ENCODE data around the gene ICE1. TPM values are rescaled to one million over a fixed set of nuclear protein-coding genes. Genes with fewer than 3 reads are reported as not detected.

The ICE1 gene
- total and polyA plus RNA-seq, 2 donors from 2014 or later: 6.7 to 32.8 TPM

DNA sequence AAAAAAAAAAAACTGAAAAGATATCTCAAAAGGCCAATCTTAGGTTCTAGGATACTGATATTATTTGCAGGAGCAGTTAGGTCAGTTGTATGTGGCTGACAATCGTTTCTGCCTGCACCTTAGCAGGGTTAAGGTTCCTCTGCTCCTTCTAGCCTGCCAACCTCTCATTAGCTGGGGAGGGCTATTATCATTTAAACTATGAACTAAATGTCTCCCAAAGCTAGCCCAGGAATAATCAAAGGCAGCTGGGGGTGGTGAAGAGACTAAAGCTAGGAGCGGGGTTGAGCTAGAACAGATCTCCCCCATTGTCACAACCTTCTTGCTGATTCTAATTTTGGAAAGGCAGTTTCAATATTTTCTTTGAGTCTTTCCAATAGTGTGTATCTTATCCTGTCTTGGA, 99.9 kb downstream of the ICE1 start:
- Histone ChIP-seq H3K27ac (ENCODE audit: low read depth in 2 of 2, low read length in 2 of 2) (no peak overlapping the region), H3K9ac (ENCODE audit: low read length in 3 of 3) (no peak overlapping the region), H3K4me3 (ENCODE audit: low read length in 3 of 3) (no peak overlapping the region), H3K9me3 (ENCODE audit: control insufficient read depth in 2 of 3, insufficient read depth in 1 of 3, low read length in 3 of 3) (no peaks in the 10 kb centered on the region), H3K4me1 (ENCODE audit: control insufficient read depth in 2 of 3, insufficient read depth in 2 of 3, low read depth in 1 of 3, low read length in 3 of 3) (no peaks in the 10 kb centered on the region), H3K36me3 (ENCODE audit: control insufficient read depth in 2 of 3, insufficient read depth in 3 of 3, low read length in 3 of 3) (no peaks in the 10 kb centered on the region), H3K27me3 (ENCODE audit: control insufficient read depth, insufficient read depth, low read length) (no peaks in the 10 kb centered on the region)
- FAIRE-seq (no peak), DNase-seq (no peak)
- TF ChIP-seq, protein P1, sequence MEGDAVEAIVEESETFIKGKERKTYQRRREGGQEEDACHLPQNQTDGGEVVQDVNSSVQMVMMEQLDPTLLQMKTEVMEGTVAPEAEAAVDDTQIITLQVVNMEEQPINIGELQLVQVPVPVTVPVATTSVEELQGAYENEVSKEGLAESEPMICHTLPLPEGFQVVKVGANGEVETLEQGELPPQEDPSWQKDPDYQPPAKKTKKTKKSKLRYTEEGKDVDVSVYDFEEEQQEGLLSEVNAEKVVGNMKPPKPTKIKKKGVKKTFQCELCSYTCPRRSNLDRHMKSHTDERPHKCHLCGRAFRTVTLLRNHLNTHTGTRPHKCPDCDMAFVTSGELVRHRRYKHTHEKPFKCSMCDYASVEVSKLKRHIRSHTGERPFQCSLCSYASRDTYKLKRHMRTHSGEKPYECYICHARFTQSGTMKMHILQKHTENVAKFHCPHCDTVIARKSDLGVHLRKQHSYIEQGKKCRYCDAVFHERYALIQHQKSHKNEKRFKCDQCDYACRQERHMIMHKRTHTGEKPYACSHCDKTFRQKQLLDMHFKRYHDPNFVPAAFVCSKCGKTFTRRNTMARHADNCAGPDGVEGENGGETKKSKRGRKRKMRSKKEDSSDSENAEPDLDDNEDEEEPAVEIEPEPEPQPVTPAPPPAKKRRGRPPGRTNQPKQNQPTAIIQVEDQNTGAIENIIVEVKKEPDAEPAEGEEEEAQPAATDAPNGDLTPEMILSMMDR (IDR thresholded peaks at IDR 0.05; ENCODE audit: borderline replicate concordance, extremely low read depth, insufficient read depth): no peak
- intact Hi-C loops (cut with DNase I): no loop called here

DNA sequence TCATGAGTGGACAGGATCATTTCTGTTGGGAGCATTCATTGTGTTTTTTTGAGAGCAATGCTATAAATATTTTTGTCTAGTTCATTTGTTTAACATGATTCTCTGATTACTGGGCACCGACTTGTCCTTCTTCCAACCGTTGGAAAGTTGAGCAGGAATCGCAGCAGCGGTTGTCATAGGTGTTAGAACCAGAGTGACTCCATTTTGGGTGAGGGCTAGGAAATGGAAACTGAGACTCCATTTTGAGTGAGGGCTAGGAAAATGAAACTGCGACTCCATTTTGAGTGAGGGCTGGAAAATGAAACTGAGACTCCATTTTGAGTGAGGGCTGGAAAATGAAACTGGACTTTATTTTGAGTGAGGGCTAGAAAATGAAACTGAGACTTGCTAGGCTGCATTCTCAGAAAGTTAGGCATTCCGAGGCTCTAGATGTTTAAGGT, 100.6 kb downstream of the ICE1 start:
- no peaks in the 10 kb centered on the region for H3K9me3 ChIP-seq (ENCODE audit: control insufficient read depth in 2 of 3, insufficient read depth in 1 of 3, low read length in 3 of 3)
- no peaks in the 10 kb centered on the region for H3K27me3 ChIP-seq (ENCODE audit: control insufficient read depth, insufficient read depth, low read length)
- peak overlapping the region in 1 of 3 donors; percentile 21 for H3K4me3 ChIP-seq (ENCODE audit: low read length in 3 of 3)
- no peak overlapping the region for H3K27ac ChIP-seq (ENCODE audit: low read depth in 2 of 2, low read length in 2 of 2)
- no peaks in the 10 kb centered on the region for H3K4me1 ChIP-seq (ENCODE audit: control insufficient read depth in 2 of 3, insufficient read depth in 2 of 3, low read depth in 1 of 3, low read length in 3 of 3)
- TF ChIP-seq, protein P1 (IDR thresholded peaks at IDR 0.05; ENCODE audit: borderline replicate concordance, extremely low read depth, insufficient read depth): no peak
- H3K9ac ChIP-seq (ENCODE audit: low read length in 3 of 3): no peak overlapping the region
- H3K36me3 ChIP-seq (ENCODE audit: control insufficient read depth in 2 of 3, insufficient read depth in 3 of 3, low read length in 3 of 3): no peaks in the 10 kb centered on the region
- DNase-seq: peak in 1 of 5 donors; percentile 7
- intact Hi-C loops (cut with DNase I): no loop called here
- FAIRE-seq: no peak

DNA sequence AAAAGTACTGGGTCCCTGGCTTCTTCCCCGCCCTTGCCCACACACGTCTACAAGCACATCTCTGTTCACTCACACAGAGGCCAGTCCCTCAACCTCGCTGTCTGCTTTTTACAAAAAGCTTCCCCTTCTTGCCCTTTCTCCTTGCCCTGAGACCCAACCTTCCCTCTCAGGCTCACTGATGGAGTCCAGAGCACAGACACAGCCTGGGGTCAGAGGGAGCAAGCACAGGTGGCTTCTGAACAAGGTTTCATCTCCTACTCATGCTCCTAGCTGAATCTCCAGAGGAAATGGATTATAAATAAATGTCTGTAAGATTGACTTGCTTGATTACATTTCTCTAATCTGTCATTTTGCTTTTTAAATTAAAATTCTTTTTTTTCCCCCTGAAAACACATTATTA, 101.8 kb downstream of the ICE1 start:
- no peaks in the 10 kb centered on the region for H3K27me3 ChIP-seq (ENCODE audit: control insufficient read depth, insufficient read depth, low read length)
- DNase-seq (no peak), FAIRE-seq (no peak)
- H3K4me3 ChIP-seq (ENCODE audit: low read length in 3 of 3): no peak overlapping the region
- no peaks in the 10 kb centered on the region for H3K9me3 ChIP-seq (ENCODE audit: control insufficient read depth in 2 of 3, insufficient read depth in 1 of 3, low read length in 3 of 3)
- no peak overlapping the region for H3K27ac ChIP-seq (ENCODE audit: low read depth in 2 of 2, low read length in 2 of 2)
- TF ChIP-seq, protein P1 (IDR thresholded peaks at IDR 0.05; ENCODE audit: borderline replicate concordance, extremely low read depth, insufficient read depth): no peak
- intact Hi-C loops (cut with DNase I): no loop called here
- no peak overlapping the region for H3K9ac ChIP-seq (ENCODE audit: low read length in 3 of 3)
- no peaks in the 10 kb centered on the region for H3K36me3 ChIP-seq (ENCODE audit: control insufficient read depth in 2 of 3, insufficient read depth in 3 of 3, low read length in 3 of 3)
- H3K4me1 ChIP-seq (ENCODE audit: control insufficient read depth in 2 of 3, insufficient read depth in 2 of 3, low read depth in 1 of 3, low read length in 3 of 3): no peaks in the 10 kb centered on the region

DNA sequence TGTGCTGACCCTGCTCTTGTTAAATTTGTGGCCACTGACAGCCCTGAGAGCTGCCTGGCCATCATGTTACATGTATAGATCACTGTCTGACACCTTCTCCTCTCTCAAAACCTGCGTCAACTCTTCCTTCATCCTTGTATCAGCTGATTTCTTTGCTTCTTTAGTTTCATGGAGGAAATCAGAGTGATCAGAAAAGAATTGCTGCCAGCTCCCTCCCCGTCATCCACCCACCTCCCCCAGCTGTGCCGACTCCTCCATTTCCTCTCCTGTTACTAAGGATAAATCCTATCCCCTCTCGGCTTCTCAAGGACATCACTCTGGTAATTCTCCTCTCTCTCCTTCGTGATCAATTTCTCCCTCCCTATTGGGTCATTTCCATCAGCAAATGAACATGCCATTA, 108.9 kb downstream of the ICE1 start:
- no peaks in the 10 kb centered on the region for H3K36me3 ChIP-seq (ENCODE audit: control insufficient read depth in 2 of 3, insufficient read depth in 3 of 3, low read length in 3 of 3)
- no peak overlapping the region for H3K4me3 ChIP-seq (ENCODE audit: low read length in 3 of 3)
- no peaks in the 10 kb centered on the region for H3K4me1 ChIP-seq (ENCODE audit: control insufficient read depth in 2 of 3, insufficient read depth in 2 of 3, low read depth in 1 of 3, low read length in 3 of 3)
- H3K9me3 ChIP-seq (ENCODE audit: control insufficient read depth in 2 of 3, insufficient read depth in 1 of 3, low read length in 3 of 3): no peaks in the 10 kb centered on the region
- no peaks in the 10 kb centered on the region for H3K27me3 ChIP-seq (ENCODE audit: control insufficient read depth, insufficient read depth, low read length)
- no peak overlapping the region for H3K9ac ChIP-seq (ENCODE audit: low read length in 3 of 3)
- no peak overlapping the region for H3K27ac ChIP-seq (ENCODE audit: low read depth in 2 of 2, low read length in 2 of 2)
- FAIRE-seq: no peak
- no peak for DNase-seq
- intact Hi-C loops (cut with DNase I): no loop called here
- TF ChIP-seq, protein P1 (IDR thresholded peaks at IDR 0.05; ENCODE audit: borderline replicate concordance, extremely low read depth, insufficient read depth): no peak

All from kidney (tissue), 14 donors.